HG03108 (cell line): Measurements from ENCODE around the gene TPD52L1.

Experiments used
- ATAC-seq: cut with Tn5 transposase; IDR thresholded peaks from one replicate; pipeline ENCODE4 v1.9.1; 2021; ENCODE audit warnings: moderate library complexity; ENCODE audit not compliant: unreplicated experiment

The TPD52L1 gene

GRCh38 chr6:125207956-125208355, 54.4 kb downstream of the TPD52L1 start:
- ATAC-seq: no peak

- no peak for ATAC-seq
These were observed 55.2 kb downstream of the TPD52L1 start for GRCh38 chr6:125208625-125209249.

DNA sequence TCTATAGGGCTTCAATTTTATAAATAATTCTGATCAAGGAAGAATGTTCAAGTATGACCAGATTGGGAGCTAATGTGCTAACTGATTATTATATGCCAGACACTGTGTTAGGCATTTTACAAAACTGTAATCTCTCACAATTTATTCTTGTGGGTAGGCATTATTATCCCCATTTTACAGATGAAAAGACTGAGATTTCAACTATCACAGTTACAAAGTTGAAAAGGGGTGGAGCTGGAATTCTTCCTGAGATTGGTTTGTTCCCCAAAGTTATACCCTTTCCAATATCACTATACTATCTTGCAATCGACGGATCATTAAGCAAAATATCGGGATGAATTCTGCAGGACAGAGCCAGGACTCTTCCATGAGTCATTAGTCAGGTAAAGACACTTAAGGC, 57.1 kb downstream of the TPD52L1 start:
- ATAC-seq: no peak

DNA sequence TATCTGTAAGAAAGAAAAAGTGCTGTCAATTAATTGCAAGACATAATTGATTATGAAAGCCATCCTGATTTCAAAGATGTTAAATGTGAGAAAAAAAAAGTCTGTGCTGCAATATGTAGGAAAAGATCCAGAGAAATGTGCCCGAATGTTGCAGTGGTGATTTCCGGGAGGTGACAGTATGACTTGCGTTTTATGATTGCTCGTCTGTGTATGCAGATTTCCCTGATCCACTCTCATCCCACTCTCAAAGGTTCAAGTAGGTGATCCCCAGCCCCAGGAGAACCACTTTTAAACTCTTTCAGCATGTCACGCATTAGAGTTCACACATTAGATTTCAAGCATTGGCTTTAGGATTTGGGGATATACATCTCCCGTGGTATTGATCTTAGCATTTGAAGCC, 57.8 kb downstream of the TPD52L1 start:
- ATAC-seq: no peak

DNA sequence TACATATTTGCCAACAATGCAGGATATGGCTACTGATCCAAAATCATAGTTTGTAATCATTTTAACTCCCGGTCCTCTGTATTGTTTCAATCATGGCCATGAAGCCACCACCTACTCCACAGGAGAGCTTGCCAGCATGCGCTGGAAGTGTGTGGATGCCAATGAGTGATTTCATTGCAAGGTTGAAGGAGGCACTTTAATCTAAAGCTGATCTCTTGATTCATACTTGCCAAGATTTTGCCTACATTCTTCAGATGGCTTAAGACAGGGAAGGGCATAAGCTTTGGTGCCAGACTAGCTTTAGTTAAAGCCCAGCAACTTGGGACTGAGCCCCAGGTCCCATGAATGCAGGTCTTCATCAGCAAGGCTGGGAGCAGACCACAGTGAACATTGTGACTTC, 58.8 kb downstream of the TPD52L1 start:
- ATAC-seq: no peak

DNA sequence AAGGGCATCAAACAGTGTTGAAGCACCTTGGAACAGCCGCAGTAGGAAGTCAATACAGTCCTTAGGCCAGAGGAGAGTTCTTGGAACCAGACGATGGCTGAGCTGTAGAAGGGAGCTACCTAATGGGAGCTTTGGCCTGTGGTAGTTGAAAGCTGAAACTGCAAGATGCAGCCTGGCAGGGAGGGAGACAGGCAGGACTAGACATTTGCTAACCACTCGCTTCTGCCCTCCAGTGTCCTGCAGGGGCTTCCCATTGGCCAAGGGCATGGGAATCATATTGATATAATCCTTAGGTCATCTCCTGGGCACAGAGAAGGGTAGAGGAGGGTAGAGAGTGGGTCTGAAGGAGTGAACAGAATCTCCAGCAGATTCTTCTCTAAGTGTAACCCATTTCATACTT, 60.4 kb downstream of the TPD52L1 start:
- ATAC-seq: no peak

DNA sequence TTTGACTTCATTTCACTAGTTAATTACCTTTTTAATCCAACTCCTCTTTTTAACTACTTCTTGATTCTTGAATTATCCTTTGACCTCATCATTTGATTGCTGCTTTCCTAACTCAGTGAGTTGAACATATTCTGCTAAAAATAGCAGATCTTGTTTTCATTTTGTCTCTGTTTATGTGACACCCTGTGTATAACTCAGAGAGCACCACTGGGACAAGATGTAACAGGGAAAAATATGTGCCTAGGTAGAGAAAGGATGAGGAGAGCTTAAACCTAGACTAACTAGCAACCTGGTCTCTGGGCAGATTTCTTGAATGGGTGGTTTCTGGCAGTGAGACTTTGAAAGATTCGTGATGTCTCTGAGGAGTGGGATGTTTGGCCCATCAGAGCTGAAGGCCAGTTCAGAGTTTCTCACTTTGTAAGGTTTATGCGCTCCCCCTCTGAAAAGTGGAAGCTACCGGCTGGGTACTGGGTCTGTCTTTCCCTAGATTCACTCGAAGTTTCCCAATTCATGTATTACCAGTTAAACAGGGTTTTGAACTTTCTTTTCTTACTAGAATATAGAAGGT, 61.8 kb downstream of the TPD52L1 start:
- ATAC-seq: no peak

- no peak for ATAC-seq
These were observed 62.4 kb downstream of the TPD52L1 start for GRCh38 chr6:125216015-125216414.

DNA sequence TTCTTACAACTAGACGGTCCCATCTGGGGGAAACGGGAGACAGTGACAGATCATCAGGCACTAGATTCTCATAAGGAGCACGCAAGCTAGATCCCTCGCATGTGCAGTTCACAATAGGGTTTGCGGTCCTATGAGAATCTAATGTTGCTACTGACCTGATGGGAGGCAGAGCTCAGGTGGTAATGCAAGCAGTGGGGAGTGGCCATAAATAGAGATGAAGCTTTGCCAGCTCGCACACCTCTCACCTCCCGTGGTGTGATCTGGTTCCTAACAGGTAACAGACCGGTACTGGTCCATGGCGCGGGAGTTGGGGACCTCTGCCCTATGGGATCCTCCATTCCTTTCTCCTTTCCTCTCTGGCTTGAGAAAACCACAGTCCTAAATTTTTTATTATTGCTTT, 63.8 kb downstream of the TPD52L1 start:
- ATAC-seq: no peak

DNA sequence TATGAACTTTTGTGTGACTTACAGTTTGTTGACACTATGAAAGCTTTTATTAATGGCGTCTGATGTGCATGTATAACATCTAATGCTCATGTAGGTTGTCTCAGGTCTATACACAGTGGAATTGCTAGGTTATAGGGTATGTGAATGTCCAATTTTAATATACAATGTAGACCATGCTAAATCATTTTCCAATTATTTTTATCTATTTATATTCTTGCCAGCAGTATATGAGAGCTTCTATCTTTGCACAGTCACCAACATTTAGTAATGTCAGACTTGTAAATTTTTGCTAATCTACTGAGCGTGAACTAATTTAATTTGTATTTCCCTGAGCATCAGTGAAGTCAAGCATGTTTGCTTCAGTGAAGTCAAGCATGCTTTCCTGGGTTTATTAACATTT, 64.4 kb downstream of the TPD52L1 start:
- no peak for ATAC-seq

DNA sequence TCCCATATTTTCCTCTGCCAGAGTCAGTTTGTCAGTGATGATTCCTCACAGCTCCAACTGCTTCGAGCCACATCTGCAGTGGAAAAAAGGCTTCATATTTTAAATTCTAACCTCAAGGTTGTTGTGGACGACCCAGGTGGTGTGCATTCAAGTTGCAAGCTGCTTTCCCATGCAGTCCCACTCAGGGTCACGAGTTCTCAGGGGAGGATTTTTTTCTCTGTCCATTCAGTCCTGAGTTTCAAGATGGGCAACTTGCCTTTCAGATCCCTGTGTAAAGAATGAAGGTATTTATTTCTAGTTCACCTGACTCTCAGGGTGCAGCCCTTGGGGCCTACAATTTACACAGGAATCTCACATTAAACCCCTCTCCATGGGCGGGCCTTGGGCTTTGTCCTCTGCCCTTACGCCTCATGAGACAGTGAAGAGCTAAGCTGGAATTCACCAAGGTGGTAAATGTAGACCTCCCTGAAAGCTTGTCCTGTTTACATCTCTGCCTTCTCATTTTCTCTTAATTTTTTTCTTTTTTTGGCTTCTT, 65.9 kb downstream of the TPD52L1 start:
- ATAC-seq: no peak

GRCh38 chr6:125220712-125221111, 67.1 kb downstream of the TPD52L1 start:
- no peak for ATAC-seq

DNA sequence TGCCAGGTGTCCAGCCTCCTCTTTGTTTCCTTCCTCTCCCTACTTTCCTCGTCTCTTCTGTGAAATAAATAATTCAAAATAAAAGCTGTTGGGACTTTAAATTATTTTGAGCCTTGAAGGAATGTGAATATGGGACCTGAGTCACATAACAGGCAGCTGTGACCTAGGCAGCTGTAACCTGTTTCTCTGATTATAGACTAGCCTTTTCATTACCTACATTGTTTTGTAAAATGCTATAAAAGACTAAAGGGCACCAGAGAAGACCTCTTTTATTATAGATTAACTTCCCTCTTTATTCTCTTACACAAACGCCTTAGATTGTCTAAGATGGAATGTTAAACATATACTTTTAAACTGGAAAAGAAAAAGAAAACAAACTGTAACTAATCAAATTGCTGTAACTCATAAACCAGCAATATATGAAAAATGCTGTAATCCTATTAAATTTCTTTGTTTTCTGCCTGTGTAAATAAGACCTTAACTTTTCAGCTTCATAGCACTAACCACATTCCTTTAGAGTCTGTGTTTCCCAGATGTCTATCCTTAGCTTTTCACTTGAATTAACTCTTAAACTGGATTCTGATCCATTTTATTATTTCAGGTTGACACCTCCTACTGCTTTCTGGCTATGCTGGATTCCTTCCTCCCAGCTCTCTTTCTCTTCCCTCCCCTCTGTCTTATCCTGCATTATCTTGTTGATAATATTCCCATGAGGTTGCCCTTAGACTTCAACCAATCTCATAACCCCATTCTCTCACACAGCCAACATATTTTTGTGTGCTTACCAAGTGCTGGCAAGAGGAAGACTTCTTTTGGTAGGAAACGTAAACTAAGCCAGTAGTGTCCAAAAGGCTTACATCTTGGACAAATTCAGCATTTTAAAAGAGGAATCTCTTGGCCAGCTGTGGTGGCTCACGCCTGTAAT, 69.2 kb downstream of the TPD52L1 start:
- no peak for ATAC-seq

GRCh38 chr6:125224231-125224861, 70.8 kb downstream of the TPD52L1 start:
- ATAC-seq: no peak

- ATAC-seq: no peak
These were observed 73.7 kb downstream of the TPD52L1 start for GRCh38 chr6:125227244-125227643.

GRCh38 chr6:125228981-125229479, 75.5 kb downstream of the TPD52L1 start:
- ATAC-seq: no peak

GRCh38 chr6:125230674-125231073, 77.1 kb downstream of the TPD52L1 start:
- ATAC-seq: no peak

DNA sequence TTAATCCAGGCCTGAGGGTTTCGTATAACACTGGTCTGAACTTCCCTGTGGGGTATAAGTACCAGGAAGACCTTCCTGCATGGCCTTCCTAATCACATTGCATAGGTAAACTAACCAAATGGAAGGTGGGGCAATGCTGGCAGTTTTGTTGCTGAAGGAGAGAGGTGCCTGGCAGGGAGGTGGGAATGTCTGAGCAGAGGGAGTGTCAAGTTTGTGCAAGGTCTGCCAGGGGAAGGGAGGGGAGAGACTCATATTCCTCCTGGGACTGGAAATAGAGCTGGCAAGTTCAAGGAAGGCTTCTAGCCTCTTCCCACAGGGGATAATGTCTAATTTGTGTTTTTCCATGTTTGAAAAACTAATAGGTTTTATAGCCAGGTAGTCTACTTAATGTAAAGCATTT, 77.6 kb downstream of the TPD52L1 start:
- ATAC-seq: no peak

- no peak for ATAC-seq
These were observed 78.2 kb downstream of the TPD52L1 start for GRCh38 chr6:125231574-125232343.

DNA sequence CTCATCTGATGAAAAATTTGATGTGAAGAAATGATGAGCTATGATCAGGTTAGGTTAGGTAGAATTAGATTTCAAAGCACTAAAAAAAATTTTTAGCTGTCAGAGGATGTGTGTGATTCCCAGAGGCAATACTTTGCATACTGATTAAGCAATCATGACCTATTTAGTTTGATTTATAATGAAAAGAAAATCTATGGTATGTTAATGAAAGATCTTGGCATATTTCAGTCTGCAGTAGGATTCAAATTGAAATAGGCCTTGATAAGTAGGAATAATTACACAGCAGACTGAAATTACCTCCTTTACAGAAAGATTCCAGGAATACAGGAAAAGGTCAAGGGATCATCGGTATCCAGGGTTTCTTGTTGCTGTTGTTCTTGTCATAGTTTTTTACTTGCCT, 78.9 kb downstream of the TPD52L1 start:
- ATAC-seq: no peak
